GM19372 (cell line): ENCODE data around the gene UBE2F.
"Not testable (repeated sequence)": the region's sequence is repeated elsewhere in the genome, so short reads cannot be mapped to it uniquely, and the experiment has no call there.

Experiments used
- ATAC-seq: cut with Tn5 transposase; IDR thresholded peaks from one replicate; pipeline ENCODE4 v1.9.1; 2021; ENCODE audit warnings: mild to moderate bottlenecking, low read depth, moderate library complexity; ENCODE audit not compliant: unreplicated experiment

The UBE2F gene

DNA sequence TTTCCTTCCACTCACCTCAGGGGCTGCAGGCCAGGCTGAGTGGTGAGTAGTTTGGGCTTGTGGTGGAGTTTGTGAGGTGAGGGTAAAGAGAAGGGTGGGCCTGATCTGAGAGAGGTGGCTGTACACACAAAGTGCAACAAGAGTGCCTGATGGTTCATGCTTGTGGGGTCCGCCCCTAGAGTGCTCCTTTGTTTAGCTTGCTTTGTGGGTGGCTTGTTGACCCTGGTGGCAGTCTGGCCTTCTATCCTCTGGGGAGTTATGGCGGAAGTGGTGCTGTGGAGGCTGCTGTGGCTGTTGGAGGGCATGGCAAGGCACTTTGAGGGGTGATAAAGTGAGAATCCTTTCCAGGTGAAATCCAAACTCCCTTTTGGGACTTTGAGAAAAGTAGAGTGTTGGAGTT is 10.6 kb downstream of the UBE2F start:
- ATAC-seq: no peak

DNA sequence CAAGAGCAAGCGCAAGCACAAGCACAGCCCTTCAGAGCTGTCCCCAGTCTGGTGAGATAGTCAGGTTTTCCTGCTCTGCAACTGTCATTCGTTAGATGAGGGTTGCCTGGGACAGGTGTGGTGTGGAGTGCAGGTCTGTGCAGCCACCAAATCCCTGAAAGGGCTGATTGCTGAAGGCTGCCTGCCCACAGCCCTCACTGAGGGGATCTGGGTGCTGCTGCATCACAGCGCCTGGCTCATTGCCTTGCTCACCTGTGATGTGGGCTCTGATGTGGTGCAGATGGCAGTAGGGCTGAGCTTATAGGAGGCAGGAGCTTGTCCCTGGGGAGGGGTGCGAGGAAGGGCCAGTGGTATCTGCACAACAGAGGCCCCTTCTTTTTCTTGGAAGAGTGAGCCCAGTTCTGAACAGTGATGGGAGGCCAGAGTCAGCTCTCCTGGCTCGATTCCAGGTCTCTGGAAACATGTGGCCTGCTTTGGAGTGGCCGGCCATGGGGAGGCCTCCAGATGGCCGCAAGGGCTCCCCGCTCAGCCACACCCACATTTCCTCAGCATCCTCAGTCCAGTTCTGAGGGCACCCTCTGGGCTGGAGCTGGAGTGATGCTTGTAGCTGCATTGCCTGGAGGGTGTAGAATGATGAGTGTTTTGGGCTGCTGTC is 11.4 kb downstream of the UBE2F start:
- no peak for ATAC-seq

DNA sequence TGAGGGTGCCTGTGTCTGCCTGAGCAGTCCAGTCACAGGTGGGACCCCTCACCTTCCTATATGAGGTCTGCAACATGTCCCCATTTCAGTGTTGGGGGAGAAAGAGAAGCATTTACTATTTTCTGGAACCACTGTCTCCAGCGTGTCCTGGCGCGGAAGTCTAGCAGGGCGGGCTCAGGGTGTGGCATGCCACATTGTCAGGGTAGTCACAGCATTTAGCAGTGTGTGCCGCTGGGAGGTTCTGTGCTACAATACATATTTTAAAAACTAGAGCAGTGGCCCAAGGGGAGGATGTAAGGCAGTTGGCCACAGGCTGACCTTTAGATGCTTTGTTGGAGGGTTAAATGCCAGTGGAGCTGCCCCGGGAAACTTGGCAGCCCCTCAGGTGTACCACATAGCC is 12.5 kb downstream of the UBE2F start:
- ATAC-seq: no peak

DNA sequence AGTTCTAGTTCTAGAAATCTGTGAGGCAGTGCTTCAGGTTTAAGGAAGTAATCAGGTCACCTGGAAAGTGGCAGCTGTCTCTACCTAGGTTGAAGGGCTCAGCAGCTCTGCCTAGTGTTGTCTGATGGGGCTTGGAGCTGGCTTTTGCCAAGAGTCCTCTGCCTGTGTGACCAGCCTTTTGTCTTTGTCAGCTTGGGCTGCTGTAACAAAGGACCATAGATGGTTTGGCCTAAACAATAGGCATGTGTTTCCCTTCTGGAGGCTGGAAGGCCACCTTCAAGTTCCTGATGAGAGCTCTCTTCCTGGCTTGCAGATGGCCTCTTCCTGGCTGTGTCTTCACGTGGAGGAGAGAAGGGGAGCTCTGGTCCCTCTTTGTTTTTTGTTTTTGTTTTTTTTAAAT is 13.3 kb downstream of the UBE2F start:
- ATAC-seq: no peak

DNA sequence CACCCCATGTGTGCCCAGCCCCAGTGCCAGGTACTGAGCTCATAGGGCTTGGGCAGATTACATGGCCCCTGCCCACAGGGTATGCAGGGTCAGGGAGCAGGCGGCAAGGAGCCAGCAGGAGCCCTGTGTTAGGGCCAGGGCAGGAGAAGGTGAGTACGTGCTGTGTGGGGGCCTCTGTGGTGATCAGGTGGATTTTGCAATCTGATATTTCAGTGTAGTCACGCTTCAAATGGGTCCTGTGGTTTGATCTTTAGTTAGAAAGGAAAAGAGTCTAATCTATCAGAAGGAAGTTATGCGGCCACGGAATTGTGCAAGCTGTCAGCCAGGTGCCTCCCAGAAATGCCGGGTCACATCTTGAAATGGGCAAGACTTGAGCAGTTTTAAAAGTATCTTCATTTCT is 13.9 kb downstream of the UBE2F start:
- ATAC-seq: no peak

DNA sequence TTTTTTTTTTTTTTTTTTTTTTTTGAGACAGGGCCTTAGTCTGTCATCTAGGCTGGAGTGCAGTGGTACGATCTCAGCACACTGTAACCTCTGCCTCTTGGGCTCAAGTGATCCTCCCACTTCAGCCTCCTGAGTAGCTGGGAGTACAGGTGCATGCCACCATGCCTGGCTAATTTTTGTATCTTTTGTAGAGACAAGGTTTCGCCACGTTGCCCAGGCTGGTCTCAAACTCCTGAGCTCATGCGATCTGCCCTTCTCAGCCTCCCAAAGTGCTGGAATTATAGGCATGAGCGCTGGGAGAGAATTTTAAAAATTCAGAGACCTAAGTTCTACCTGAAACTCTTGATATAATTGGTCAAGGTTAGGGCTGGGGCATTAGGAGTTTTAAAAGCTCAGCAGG is 14.8 kb downstream of the UBE2F start:
- not testable (repeated sequence) for ATAC-seq

DNA sequence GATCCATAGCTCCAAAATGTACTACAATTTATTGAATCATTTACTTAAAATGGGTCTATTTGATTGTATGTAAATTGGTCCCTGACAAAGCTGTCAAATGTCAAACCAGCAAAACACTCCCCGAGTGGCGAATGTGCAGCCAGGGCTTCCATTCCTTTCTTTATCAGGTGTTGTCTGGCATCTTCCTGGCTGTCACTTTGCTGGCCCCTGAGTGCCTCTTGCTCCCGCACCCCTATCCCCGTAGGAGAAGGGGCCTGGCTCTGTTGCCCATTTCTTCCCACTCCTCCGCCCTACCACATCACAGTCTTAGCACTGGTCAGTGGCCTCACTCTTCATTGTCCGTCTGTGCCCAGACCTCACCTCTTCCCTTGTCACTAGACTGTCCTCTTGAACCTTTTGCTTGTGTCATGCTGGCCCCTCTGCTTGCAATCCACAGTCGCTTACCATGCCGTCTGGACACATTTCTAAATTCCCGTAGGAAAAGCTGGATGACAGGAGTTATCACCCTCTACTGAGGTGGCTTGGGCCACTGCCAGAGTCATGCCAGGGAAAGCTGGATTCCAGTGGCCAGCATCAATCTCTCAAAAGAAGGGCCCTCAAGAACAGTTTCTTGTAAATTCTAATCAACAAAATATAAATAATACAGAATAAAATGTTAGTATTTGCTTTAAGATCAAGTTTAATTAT is 15.4 kb downstream of the UBE2F start:
- no peak for ATAC-seq

DNA sequence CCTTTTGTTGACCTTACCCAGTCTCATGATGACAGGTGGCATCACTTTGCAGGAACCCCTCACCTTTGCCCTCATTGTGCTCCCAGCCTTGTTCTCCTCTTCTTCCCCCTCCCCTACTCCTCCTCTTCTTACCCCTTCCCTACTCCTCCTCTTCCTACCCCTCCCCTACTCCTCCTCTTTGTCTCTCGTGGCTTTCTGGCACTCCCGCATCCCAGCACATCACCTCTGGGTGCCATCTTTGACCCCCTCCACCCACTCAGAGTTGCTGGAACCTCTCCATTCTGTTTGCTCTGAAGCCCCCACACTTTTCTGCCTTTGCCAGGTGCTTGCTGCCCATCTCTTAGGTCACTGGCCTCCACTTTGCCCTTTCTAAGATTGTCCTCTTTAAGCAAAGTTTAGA is 17.1 kb downstream of the UBE2F start:
- no peak for ATAC-seq

DNA sequence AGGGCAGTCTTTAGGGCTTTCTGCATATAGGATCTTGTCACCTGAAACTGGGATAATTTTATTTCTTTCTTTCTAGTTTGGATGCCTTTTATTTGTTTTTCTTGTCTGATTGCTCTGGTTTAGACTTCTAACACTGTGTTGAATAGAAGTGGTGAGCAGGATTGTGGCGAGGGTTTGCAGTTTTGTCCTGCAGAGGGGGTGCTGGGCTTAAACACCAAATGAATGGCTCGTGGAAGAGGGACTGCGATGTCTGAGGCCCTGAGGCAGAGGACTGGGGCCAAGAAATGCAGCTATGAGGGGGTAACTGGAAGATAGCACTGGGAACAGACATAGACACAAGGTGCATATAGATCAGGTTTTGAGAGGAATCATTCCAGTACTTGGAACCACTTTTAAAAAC is 20.5 kb downstream of the UBE2F start:
- ATAC-seq: no peak

DNA sequence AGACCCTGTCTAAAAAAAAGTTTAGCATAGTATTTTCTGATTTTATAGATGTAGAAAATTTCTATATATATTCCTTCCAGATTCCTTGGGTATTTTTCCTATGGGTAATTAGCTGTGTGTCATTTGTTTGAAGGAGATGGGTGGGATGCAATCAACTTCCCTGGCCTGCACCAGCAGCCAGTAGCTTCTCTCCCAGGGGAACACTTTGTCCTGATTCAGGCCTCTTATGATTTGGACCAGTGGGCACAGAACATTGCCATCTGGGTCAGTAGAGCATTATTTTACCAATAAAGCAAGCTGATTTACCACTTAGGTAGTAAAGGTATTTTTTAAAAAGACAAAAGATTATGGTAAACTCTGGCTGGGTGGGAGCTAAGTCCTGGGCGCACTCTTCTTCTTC is 26.9 kb downstream of the UBE2F start:
- ATAC-seq: no peak

DNA sequence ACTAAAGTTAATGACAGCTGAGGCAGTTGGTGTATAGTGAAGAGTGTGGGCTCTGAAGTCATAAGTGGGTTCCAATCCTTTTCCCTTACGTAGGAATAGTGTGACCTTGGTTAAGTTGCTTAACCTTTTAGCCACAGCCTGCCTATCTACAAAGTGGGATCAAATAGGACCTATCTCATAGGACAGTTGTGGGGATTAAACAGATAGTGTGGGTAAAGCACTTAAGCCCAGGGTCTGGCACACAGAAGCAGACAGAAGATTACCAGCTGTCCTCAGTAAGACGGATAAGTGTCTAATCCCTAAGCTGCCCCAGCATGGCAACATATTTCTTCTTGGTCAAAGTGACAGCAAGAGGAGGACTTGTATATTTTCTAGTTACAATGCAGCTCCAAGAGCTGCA is 28.2 kb downstream of the UBE2F start:
- ATAC-seq: no peak

DNA sequence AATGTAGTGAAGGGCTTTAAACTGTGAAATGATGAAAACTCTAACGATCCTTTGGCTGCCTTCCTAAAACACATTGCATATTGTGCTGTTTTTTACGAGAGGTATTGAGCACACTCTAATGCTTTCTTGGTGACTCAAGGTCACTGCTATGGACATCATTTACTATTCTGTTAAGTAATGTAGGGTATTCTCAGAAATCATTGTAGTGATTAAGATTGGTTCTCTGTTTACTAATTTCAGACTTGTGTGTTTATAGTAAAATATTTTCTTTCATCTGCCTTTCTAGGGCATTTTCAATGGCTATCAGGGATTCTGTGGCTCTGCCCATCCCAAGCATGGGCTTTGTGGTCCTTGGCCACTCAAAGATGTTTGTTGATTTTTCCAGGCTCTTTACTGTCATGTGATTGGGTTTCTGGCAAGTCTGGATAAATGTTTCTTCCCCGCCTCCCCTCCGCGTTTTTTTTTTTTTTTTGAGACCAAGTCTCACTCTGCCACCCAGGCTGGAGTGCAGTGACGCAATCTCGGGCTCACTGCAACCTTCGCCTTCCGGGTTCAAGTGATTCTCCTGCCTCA is 29.3 kb downstream of the UBE2F start:
- ATAC-seq: no peak

DNA sequence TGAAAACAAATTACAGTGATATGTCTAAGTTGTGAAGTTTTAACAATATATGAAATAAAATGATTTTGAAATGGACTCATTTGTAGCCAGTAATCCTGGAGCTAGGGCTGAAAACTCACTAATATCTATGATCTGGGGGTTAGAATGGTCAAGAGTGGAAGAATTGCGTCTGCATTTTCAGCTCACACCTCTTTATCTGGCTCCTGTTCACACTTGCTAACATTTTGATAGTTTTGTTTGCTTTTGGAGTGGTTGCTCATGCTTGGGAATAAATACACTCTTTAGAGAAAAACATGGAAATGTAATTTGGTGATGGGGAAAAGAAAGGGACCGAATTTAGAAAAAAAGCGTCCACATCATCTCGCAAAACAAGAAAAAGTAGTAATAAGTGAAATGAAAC is 30.7 kb downstream of the UBE2F start:
- ATAC-seq: no peak

DNA sequence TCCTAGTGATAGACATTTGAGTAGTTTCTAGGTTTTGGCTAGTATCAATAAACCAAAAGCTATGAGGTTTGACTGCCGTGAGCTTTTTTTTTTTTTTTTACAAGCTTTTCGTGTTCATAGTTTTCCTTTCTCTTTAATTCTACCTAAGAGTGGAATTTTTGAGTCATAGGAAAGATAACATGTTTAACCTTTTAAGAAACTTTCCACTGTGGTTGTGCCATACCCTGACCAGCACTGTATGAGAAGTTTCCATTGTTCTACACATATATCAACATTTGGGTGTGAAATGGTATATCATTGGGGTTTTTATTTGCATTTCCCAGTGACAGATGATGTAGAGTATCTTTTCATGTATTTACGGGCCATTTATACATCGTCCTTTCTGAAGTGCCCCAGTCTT is 31.7 kb downstream of the UBE2F start:
- ATAC-seq: peak; percentile 98

DNA sequence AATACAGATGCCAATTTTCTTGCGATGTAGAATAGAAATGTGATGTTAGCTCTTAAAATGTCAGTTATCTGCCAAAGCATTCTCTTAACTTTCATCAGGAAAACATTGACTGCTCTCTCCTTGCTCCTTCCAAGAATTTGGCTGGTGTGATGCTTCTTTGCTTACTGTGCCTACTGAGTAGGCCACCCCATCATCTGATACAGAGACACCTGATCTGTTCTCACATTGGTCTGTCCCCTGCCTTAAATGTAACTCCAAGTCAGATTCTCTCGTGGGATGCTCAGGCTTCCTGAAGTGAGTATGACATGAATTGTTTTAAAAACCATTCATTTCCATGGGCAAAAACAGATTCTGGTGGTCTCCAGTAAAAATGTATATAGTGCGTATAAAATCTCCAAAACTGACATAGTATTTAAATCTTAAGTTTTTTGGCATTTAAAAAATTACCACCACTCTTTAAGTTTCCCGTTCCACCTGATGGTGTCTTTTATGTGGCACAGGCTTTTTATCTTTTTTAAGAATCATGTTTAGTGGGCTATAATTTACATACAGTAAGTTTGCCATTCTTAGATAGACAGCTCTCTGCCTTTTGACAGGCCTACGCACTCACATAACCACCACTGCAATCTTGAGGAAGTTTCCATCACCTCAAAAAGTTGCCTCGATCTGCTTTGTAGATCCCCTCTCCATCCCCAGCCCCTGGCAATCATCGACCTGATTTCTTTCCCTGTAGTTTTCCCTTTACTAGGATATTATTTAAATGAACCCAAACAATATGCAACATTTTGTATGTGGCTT is 36.6 kb downstream of the UBE2F start:
- ATAC-seq: no peak

DNA sequence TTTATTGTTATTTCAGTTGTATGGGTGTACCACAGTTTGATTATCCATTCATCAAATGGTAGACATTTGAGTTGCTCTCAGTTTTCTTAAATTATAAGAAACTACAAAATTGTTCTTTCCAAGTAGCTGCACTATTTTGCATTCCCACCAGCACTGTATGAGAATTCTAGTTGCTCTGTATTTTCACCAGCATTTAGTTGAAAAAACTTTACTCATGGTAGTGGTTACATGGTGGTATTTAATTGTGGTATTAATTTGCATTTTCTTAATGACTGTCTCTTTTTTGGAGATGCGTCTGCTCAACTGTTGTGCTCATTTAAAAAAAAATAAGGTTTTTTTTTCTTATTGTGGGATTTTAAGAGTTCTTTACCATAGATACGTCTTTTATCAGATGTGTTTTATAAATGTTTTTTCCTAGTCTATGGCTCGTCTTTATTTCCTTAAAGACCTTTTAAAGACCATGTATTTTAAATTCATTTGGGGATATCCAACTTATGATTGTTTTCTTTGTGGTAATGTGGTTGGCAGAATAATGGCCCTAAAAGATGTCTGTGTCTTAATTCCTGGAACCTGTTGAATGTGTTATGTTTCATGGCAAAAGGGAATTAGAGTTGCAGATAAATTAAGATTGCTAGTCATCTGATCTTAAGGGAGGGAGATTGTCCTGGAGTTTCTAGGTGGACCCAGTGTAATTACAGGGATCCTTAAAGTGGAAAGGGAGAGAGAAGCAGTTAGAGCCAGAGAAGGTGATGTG is 37.4 kb downstream of the UBE2F start:
- ATAC-seq: no peak

DNA sequence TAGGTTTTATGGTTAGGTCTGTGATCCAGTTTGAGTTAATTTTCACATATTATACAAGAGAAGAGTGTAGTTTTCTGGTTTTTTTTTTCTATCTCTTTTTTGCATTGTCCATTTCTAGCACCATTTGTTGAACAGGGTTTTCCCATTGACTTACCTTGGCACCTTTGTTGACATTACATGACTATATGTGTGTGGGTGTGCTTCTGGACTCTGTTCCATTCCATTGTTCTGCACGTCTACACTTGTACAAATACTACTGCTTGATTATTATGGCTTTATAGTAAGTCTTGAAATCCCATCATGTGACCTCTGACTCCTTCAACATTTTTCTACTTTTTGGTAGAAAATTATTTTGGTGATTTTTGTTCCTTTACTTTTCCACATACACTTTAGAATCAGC is 38.7 kb downstream of the UBE2F start:
- no peak for ATAC-seq

DNA sequence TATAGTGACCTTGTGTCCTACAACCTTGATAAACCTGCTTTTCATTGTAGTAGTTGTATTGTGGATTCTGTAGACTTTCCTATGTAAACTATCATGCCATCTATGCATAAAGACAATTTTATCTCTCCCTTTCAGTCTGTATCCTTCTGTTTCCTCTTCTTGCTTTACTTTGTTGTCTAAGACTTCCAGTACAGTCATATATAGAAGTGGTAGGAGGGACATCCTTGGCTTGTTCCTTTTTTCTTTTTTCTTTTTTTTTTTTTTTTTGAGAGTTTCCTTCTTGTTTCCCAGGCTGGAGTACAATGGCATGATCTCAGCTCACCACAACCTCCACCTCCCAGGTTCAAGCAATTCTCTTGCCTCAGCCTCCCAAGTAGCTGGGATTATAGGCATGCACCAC is 39.7 kb downstream of the UBE2F start:
- no peak for ATAC-seq

DNA sequence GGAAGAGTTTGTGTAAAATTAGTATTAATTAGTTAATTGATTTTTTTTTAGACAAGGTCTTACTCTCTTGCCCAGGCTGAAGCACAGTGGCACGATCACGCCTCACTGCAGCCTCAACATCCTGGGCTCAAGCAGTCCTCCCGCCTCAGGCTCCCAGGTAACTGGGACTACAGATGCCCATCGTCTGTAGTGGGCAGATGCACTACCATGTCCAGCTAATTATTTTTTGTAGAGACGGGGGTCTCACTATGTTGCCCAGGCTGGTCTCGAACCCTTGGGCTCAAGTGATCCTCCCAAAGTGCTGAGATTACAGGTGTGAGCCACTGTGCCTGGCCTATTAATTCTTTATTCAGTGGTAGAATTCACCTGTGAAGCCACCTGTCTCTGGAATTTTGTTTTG is 41.1 kb downstream of the UBE2F start:
- ATAC-seq: no peak

DNA sequence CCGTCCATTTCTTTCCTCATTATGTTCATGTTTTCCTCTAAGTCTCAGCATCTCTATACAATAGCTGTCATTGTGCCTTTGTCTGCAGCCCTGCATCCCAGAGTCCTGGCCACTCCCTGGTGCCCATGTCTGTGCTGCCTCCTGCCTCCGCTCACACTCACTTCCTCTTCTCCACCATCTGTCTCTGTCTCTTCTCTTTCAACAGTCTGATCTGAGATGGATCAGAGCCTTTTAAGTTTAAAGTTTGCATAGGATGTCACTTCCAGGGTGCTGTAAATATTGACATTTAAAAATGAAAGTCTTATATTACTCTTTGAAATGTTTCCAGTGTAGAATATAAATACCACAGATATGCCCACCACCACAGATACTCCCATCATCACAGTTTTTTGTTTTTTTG is 42.7 kb downstream of the UBE2F start:
- ATAC-seq: no peak

DNA sequence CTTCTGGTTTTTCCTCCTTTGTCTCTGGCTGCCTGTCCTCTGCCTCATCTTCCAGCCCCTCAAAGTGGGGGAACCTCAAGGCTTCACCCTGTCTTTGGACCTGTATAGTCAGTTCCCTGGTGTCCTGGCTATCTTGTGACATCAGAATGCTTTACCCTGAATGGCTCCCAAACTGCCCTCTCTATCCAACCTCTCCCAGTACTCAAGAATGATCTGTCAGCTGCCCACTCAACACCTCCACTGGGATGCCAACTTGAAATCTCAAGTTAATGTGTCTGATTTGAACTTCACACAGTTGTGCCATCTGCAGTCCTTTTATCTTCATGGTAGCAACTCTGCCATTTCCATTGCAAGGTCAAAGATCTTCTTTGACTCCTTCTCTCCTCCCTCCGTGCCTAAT is 43.8 kb downstream of the UBE2F start:
- no peak for ATAC-seq
